GM18499 (cell line): Measurements from ENCODE around the gene NR1D2.

Experiments
- ATAC-seq: cut with Tn5 transposase; IDR thresholded peaks from one replicate; pipeline ENCODE4 v1.9.1; 2021; ENCODE audit warnings: moderate number of reproducible peaks; ENCODE audit not compliant: insufficient read depth, unreplicated experiment

NR1D2 gene

DNA sequence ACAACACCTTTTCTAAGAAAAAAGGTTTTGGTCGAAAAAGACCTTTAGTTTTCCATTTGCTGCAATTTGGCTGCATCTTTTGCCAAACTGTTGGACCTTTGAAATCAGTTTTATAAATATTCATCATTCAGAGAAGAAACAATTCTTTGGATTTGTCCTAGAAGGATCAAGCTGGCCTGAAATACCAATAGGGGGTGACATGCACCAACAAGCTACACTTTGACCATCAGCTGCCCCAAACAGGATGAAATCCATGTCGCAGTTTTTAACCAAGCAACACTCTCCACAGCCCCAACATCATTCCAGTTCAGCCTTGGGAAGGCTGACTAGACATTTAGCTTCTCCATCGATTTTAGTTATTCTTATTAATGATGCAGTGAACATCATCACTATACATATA lies 18.4 kb upstream of the NR1D2 start:
- no peak for ATAC-seq

- no peak for ATAC-seq
These were observed 16.6 kb upstream of the NR1D2 start for GRCh38 chr3:23928524-23928923.

GRCh38 chr3:23931597-23931996 lies 13.5 kb upstream of the NR1D2 start:
- ATAC-seq: no peak

DNA sequence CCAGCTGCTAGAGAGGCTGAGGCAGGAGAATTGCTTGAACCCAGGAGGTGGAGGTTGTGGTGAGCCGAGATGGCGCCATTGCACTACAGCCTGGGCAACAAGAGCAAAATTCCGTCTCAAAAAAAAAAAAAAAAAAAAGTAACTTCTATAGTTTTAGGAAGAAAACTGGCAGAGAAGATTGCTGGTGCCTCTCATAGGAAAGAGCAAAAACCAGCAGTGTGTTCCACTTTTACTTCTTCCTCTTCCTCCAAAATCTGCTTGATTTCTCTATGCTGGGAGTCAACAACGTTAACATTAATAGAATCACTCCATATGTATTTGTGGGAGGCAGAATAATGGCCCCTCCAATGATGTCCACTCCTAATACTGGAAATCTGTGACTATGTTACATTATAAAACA lies 12.5 kb upstream of the NR1D2 start:
- no peak for ATAC-seq

DNA sequence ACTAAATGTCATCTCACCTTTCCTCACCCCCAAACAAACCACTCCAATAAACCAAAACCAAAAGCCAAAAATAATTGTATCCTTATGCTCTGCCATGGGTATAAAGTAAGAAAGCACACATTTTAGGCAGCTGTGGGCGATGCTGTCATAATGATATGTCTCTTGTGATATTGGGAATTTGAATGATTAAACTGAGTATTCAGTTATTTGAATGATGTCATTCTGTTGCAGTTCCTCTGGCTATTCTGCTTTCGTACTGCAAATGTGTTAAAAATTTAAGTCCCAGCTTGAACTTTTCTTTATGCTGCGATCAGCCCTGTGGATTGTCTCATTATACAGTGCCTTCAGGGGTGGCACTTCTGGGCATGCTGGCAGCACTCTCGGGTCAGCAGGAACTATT lies 10.8 kb upstream of the NR1D2 start:
- ATAC-seq: no peak

- ATAC-seq: no peak
These were observed 7.8 kb upstream of the NR1D2 start for GRCh38 chr3:23937296-23937695.

- ATAC-seq: no peak
These were observed 6.4 kb upstream of the NR1D2 start for GRCh38 chr3:23938688-23939087.

GRCh38 chr3:23940775-23941174 lies 4.3 kb upstream of the NR1D2 start:
- ATAC-seq: no peak

DNA sequence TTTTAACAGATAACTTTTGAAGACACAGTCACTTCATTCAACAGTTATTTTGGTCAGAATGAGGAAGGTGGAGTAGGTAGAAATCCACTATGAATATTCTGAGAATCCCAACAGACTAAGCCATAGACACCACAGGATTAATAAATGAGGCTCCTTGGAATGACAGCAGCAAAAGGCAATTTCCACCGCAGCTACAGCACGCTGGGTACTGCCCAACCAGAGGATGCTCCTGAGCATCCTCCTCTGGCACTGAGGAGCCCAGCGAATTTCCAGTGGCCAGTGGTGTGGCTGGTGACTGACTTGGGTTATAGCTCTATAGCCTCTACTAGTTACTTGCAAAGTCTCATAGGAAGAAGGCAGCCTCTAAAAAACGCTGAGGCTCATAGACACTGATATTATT lies 3.6 kb upstream of the NR1D2 start:
- ATAC-seq: no peak

GRCh38 chr3:23942546-23942945 lies 2.5 kb upstream of the NR1D2 start:
- ATAC-seq: no peak

DNA sequence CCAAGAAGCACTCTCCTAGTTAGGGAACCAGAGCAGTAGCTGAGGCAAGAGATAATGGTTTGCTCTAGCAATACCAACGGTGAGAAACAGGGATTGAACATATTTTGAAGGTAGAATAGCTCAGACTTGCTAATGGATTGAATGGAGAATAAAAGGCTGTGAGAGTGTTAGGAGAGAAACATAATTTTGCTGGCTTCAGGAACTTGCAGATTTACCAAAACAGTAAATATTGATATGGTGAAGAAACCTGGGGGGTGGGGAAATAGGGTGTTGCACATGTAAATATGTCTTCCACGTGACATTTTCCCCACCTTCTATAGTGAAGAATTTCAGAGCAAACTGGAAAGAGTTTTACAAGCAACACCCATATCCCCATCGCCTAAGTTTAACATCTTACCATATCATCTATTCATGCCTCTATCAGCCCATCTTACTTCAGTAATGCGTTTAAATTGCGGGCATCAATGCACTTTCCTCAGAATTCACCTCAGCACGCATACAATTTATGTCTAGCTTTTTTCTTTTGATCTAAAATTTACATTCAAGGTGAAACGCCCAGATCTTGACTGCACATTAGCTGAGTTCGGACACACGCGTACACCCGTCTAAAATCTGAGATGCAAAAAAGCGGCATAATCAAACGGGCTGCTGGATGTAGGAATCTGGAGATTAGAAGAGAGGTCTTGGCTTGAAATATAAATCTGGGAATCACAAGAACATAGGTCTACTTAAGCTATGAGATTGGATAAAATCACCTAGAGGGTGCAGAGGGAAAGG lies 891 bp upstream of the NR1D2 start:
- no peak for ATAC-seq

GRCh38 chr3:23945663-23945912 lies 502 bp downstream of the NR1D2 start:
- ATAC-seq: no peak

- ATAC-seq: peak; percentile 44
These were observed 1.0 kb downstream of the NR1D2 start for GRCh38 chr3:23945913-23946687.

GRCh38 chr3:23948761-23949160 lies 3.7 kb downstream of the NR1D2 start:
- ATAC-seq: no peak

GRCh38 chr3:23949784-23950183 lies 4.7 kb downstream of the NR1D2 start:
- no peak for ATAC-seq

GRCh38 chr3:23950293-23950692 lies 5.2 kb downstream of the NR1D2 start:
- no peak for ATAC-seq

- ATAC-seq: peak; percentile 38
These were observed 7.6 kb downstream of the NR1D2 start for GRCh38 chr3:23952646-23953045.

DNA sequence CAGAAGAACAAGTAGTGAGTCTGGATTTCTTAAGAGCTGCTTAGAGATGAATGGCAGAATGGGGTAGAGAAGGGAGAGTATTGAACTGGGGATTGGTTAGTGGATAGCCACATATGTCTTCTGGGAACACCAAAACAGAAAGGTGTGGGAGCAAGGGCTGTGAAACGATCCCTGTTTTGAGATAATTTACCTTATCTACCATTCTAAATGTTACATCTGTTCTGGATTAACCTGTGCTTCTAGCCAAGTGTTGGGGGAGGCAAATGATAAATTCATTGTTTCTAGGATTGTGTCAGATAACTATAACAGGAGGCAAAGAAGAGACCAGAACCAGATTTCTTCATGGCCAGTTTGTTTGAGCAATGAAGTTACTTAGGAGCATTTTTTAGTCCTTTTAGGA lies 8.4 kb downstream of the NR1D2 start:
- ATAC-seq: no peak

GRCh38 chr3:23954144-23954543 lies 9.1 kb downstream of the NR1D2 start:
- ATAC-seq: no peak

DNA sequence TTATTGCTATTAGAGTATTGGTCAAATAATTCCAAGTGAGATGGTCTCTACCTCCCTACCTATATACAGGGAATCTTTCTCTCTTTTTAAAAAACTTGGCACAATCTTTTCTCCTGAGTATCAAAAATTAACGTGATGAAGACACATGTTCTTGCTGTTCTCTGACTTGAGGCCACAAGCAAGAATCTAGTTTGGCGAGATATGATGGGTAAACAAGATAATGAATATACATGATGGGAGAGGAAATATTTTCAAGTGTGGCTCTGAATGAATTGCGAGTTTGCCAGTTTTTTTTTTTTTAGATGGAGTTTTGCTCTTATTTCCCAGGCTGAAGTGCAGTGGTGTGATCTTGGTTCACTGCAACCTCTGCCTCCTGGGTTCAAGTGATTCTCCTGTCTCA lies 11.6 kb downstream of the NR1D2 start:
- ATAC-seq: no peak

DNA sequence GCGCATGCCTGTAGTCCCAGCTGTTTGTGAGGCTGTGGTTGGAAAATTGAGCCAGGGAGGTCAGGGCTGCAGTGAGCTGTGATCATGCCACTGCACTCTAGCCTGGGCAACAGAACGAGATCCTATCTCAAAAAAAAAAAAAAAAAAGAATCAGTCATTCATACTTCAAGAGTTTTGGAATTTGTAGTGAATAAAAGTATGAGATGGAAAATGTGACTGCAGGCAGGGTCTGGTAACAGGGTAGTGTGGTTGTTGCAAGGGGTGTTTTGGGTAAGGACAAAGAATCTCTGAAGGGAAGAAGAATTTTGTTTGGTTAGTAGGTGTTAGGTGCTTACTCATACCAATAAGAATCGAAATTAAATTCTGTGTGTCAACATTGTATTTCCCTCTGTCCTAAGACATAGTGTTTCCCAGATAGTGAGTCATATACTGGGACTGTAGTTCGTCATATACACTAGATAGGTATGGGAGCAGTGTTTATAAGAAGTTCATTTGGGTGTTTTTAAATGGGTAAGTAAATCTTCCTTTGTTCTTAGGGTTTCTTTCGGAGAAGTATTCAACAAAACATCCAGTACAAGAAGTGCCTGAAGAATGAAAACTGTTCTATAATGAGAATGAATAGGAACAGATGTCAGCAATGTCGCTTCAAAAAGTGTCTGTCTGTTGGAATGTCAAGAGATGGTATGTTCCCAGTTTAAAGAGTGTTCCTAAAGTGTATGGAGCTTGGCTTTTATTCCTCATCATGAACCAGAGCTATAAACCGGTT lies 14.2 kb downstream of the NR1D2 start:
- no peak for ATAC-seq
